GM20431 (cell line): ENCODE measurements around the gene MAD2L1.

ENCODE experiments used
- in situ Hi-C: fragments of 300-500 bp; cut with MseI, MboI; formaldehyde crosslinking; loops from one replicate; pipeline ENCODE4 v1.15.0; 2020; ENCODE audit warnings: low sequenced_read_pairs; ENCODE audit not compliant: unreplicated experiment

MAD2L1 gene

DNA sequence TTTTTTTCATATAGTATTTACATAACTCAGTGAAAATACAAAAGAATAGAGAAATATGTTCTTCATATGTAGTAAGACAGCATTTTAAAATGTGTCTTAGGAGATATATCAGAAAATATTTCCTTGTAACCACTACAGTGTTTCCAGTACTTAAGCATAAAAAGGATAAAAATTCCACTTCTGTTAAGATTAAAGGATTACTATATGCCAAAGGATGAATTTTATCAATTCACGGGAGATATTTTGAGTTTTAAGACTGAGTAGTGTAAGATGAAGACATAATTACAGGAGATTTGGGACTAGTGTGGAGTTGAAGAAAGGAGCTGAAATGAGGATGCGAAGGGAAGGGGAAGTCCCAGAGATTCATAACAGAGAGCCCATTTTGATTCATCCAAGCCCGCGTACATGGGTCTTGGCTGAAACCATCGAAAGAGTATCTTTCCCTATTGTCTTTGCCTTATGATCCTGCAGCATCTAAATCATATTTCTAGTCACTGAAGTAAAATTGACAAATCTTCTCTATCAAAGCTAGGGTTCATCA lies 58.7 kb downstream of the MAD2L1 start:
- in situ Hi-C loops: no loop called here

DNA sequence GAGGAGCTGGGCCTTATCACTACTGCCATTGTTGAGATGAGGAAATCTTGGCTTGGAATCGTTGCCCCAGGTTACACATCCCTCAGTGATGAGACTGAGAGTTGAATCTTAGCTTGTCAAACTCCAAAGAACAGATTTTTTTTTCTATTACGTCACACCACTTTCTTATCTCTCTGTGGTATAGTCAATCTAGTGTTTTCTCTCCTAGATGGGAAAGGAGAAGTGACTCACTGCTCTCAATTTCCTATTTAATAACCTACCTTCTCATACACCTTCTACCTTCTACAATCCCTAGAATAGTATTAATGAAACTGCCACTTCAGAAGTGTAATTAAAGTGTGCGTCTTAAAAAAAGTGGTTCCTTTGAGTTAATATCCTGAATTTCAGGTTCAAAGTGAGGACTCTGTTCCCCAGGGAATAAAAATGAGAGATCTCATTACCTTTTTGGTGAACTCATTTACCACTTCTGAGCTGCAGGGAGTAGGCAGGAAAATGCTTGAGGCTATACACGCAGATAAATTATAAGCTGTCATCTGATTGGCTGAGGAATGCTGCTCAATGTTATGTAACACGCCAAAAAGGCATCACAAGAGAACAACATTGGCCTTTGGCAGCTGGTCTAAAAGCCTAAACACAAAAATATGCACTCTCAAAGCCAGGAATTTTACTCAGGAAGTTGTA lies 59.3 kb downstream of the MAD2L1 start:
- in situ Hi-C loops: no loop called here
